ENCODE data around the gene CHCHD3.

Gene CHCHD3

DNA sequence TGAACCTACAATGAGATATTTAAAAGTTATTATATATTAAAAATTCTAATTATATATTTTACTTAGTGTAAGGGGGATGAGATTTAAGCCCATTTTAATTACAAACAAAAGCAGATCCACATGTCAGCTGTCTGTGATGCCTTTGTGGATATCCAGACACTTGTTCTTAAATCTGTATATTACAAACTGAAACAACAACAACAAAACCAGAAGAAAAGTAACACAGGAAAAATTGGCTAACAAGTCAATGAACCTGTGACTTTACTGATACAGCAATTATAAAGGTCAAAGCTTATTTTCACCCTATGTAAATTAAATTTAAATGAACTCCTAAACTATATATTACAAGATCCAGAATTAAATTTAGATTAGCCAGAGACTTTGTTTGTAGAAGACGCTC lies 222.7 kb downstream of the CHCHD3 start:
- H3K4me3 ChIP-seq (ENCODE audit: low read depth, low read length): no peak overlapping the region
- TF ChIP-seq, protein P1, sequence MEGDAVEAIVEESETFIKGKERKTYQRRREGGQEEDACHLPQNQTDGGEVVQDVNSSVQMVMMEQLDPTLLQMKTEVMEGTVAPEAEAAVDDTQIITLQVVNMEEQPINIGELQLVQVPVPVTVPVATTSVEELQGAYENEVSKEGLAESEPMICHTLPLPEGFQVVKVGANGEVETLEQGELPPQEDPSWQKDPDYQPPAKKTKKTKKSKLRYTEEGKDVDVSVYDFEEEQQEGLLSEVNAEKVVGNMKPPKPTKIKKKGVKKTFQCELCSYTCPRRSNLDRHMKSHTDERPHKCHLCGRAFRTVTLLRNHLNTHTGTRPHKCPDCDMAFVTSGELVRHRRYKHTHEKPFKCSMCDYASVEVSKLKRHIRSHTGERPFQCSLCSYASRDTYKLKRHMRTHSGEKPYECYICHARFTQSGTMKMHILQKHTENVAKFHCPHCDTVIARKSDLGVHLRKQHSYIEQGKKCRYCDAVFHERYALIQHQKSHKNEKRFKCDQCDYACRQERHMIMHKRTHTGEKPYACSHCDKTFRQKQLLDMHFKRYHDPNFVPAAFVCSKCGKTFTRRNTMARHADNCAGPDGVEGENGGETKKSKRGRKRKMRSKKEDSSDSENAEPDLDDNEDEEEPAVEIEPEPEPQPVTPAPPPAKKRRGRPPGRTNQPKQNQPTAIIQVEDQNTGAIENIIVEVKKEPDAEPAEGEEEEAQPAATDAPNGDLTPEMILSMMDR (IDR thresholded peaks at IDR 0.05; ENCODE audit: insufficient read depth, low read depth, low read length, missing control alignments): no peak
- no peak for DNase-seq (ENCODE audit: low read depth)

DNA sequence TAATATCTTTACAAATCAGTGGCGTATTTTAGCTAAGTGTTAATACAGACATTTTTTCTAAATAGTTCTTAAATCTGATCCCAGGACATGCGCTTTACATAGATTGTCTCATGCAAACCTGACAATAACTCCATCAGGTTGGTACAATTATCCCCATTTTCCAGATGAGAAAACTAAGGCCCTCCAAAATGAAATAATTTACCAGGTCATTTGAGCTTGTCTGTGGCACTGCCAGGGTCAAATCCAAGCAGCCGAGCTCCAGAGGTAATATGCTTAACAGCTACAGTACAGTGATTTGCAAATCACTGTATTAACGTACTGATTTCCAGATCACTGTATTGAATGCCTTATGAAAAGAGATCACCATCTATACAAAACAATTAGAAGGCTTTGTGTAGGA lies 223.1 kb downstream of the CHCHD3 start:
- no peak overlapping the region for H3K4me3 ChIP-seq (ENCODE audit: low read depth, low read length)
- DNase-seq (ENCODE audit: low read depth): no peak
- TF ChIP-seq, protein P1 (IDR thresholded peaks at IDR 0.05; ENCODE audit: insufficient read depth, low read depth, low read length, missing control alignments): no peak

DNA sequence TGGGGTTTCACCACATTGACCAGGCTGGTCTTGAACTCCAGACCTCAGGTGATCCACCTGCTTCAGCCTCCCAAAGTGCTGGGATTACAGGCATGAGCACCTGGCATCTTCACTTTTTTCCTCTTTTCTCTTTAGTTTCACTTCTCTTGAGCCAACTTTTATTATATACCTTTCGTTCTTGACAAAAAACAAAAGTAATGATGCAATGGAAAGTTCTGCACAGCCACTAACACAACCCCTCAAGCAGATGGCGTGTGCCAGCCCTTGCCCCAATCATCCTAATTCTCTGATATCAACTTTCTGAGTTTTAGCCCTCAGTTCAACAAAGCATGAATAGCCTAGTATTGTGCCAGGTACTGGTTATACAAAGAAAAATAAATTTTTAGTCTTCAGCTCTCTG lies 223.6 kb downstream of the CHCHD3 start:
- no peak for DNase-seq (ENCODE audit: low read depth)
- TF ChIP-seq, protein P1 (IDR thresholded peaks at IDR 0.05; ENCODE audit: insufficient read depth, low read depth, low read length, missing control alignments): no peak
- H3K4me3 ChIP-seq (ENCODE audit: low read depth, low read length): no peak overlapping the region

DNA sequence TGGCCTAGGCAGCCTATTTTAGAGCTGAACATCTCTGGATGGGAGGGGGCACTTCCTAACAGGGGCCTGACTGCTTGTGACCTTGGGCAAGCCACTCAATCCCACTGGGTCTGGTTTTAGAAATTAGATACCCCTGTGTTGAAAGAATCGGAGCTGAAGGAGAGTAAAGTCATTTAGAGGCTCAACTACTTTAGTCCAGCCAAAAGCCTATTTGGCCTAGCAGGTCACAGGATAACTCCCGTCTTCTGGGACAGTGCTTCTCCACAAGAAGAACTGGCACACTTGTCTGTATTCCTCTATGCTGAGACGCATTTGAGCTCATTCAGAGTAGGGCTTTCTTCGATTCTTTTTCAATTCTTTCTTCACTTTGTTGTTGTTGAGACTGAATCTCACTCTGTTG lies 224.2 kb downstream of the CHCHD3 start:
- no peak overlapping the region for H3K4me3 ChIP-seq (ENCODE audit: low read depth, low read length)
- TF ChIP-seq, protein P1 (IDR thresholded peaks at IDR 0.05; ENCODE audit: insufficient read depth, low read depth, low read length, missing control alignments): no peak
- DNase-seq (ENCODE audit: low read depth): no peak

DNA sequence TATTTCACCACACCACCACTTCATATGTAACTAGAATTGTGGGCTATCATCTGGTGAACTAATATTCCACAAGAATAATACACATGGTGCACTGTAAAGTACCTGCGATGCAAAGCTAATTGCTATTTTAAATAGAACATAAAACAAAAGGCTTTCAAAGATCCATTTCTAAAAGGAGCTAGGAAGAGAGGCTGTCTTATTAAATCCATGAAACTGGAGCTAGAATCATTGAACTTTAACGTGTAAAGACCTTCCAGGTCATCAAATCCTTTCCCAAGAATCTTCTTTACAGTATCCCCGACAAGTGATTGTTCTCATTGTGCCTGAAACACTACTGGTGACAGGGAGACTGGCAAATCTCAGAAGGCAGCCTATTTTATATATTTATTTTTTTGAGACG lies 224.9 kb downstream of the CHCHD3 start:
- TF ChIP-seq, protein P1 (IDR thresholded peaks at IDR 0.05; ENCODE audit: insufficient read depth, low read depth, low read length, missing control alignments): no peak
- no peak overlapping the region for H3K4me3 ChIP-seq (ENCODE audit: low read depth, low read length)
- no peak for DNase-seq (ENCODE audit: low read depth)

DNA sequence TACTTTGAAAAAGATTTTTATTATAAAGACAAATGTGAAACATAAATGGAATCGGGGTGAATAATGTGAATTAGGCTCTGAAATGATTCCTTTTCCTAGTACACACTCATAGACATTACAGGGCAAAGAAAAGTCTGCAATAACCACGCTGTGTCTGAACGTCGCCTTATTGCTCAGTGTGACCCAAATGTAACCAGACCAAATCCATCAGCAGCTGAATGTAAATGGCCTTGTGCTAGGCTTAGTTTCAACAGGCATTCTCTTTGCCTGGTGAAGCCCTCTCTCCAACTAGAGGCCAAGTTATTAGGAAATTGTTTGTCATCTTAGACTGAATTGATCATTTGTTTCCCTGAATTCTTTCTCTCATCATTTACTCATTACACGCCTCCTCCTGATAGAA lies 225.5 kb downstream of the CHCHD3 start:
- no peak overlapping the region for H3K4me3 ChIP-seq (ENCODE audit: low read depth, low read length)
- TF ChIP-seq, protein P1 (IDR thresholded peaks at IDR 0.05; ENCODE audit: insufficient read depth, low read depth, low read length, missing control alignments): no peak
- no peak for DNase-seq (ENCODE audit: low read depth)

DNA sequence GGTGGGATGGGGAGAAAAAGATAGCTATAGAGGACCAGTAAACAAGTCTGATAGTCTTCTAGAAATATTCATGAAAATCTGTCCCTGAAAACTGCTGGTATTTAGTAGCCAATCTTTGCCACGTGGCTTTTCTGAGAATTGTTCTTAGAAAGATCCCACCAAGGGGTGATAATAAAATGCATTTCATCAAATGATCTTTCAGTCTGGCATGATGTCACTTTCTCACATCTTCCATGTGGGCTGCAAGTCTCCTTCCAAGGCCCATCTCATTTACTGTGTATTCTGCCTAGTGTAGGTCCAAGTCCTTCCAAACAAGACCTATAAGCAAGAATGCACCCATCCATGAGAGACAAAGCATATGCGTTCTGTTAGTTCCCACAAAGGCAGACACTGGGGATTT lies 226.0 kb downstream of the CHCHD3 start:
- TF ChIP-seq, protein P1 (IDR thresholded peaks at IDR 0.05; ENCODE audit: insufficient read depth, low read depth, low read length, missing control alignments): no peak
- DNase-seq (ENCODE audit: low read depth): no peak
- H3K4me3 ChIP-seq (ENCODE audit: low read depth, low read length): no peak overlapping the region
